K562 (cell line): ENCODE data around the gene SLC1A5. TPM values are rescaled to one million over a fixed set of nuclear protein-coding genes. Genes with fewer than 3 reads are reported as not detected.

Experiments
- ATAC-seq: fragments of 200-7000 bp; cut with Tn5 transposase; 3 replicates; pipeline ENCODE4 v1.9.1; 2020; ENCODE audit warnings: moderate library complexity
- BruUV-seq: library from RNA; stranded (reverse); fragments of 400-500 nt; replicated peaks from 2 replicates; lab custom pipeline; 2021; lab: Mats Ljungman, UMichigan
- CTCF ChIA-PET: fragments of 300-600 bp; formaldehyde crosslinking; extraction: SDS; loops from one replicate; lab custom pipeline; 2021; ENCODE audit warnings: low intra/inter-chr PET ratio; lab: Yijun Ruan, JAX
- POLR2A ChIA-PET: fragments of 300-600, 350-650 bp; sonication (Branson Sonifier 250); formaldehyde crosslinking; extraction: SDS; loops from one replicate; lab custom pipeline; 2021; ENCODE audit warnings: antibody characterized with exemption, inconsistent platforms; lab: Yijun Ruan, JAX
- DNase-seq, 4 experiments: peaks; one replicate each; pipeline versions ENCODE4 v3.0.0 to v3.0.0-alpha.2; 2011 to 2018; ENCODE audit warnings: low spot score in 3 of 4, mixed read lengths in 3 of 4; ENCODE audit errors: extremely low read depth in 1 of 4
- FAIRE-seq: peaks from 2 replicates; lab custom pipeline; 2011; peaks lifted over from hg19 to GRCh38; lab: Jason Lieb, UNC
- H2AFZ ChIP-seq: 2 replicates; pipeline ENCODE4 v1.6.0; 2011; ENCODE audit warnings: low read depth, low read length, control low read depth, inconsistent platforms
- H3K27ac ChIP-seq: fragments of 200-600 bp; 3 replicates; pipeline ENCODE4 v1.8.0; 2011; ENCODE audit warnings: low read depth, mild to moderate bottlenecking, control low read depth, inconsistent platforms, low read length, moderate library complexity, mixed read lengths; ENCODE audit errors: extremely low read depth
- H3K27me3 ChIP-seq, 2 experiments: fragments of 300-600 bp in 1 of 2; 2 replicates in 1 of 2; 3 replicates in 1 of 2; pipeline versions ENCODE4 v1.6.0 to v1.8.0; 2011; ENCODE audit warnings: inconsistent platforms in 2 of 2, low read length in 2 of 2, mild to moderate bottlenecking in 1 of 2, mixed read lengths in 1 of 2, moderate library complexity in 1 of 2; ENCODE audit not compliant: control insufficient read depth in 2 of 2, insufficient read depth in 2 of 2
- H3K36me3 ChIP-seq: fragments of 300-600 bp; 3 replicates; pipeline ENCODE4 v1.8.0; 2011; ENCODE audit warnings: mild to moderate bottlenecking, low read length, inconsistent platforms; ENCODE audit not compliant: control insufficient read depth, insufficient read depth
- H3K4me1 ChIP-seq, 2 experiments: fragments of 200-600 bp in 1 of 2; replicated peaks in 1 of 2; 2 replicates in 1 of 2; 3 replicates in 1 of 2; pipeline versions ENCODE4 v1.5.1 to v1.8.0; 2011; ENCODE audit warnings: inconsistent platforms in 2 of 2, low read length in 2 of 2, mild to moderate bottlenecking in 1 of 2, mixed read lengths in 1 of 2, moderate library complexity in 1 of 2; ENCODE audit not compliant: control insufficient read depth in 2 of 2, insufficient read depth in 2 of 2
- H3K4me2 ChIP-seq: 2 replicates; pipeline ENCODE4 v1.6.1; 2011; ENCODE audit warnings: low read length, control low read depth, inconsistent platforms, mixed read lengths; ENCODE audit not compliant: insufficient read depth
- H3K4me3 ChIP-seq: fragments of 200-600 bp; sonication (generic), shearing (Covaris generic); 2 replicates; pipeline ENCODE4 v1.5.1; 2016; ENCODE audit warnings: control low read depth, inconsistent platforms
- H3K79me2 ChIP-seq: fragments of 200-600 bp; 3 replicates; pipeline ENCODE4 v1.8.0; 2011; ENCODE audit warnings: low read length, inconsistent platforms; ENCODE audit not compliant: control insufficient read depth, insufficient read depth
- H3K9ac ChIP-seq, 2 experiments: 2 replicates each; pipeline versions ENCODE4 v1.6.0 to v1.6.1; 2011; ENCODE audit warnings: low read depth in 2 of 2, low read length in 2 of 2, control low read depth in 1 of 2, inconsistent platforms in 1 of 2, mild to moderate bottlenecking in 1 of 2, mixed read lengths in 1 of 2; ENCODE audit not compliant: insufficient read depth in 1 of 2
- H3K9me1 ChIP-seq: one replicate; pipeline ENCODE4 v1.6.0; 2011; ENCODE audit warnings: inconsistent platforms, mild to moderate bottlenecking, low read length, moderate library complexity; ENCODE audit not compliant: control insufficient read depth, insufficient read depth
- H3K9me3 ChIP-seq: replicated peaks from 2 replicates; pipeline ENCODE4 v1.5.1; 2011; ENCODE audit warnings: low read depth, low read length, inconsistent platforms; ENCODE audit not compliant: control insufficient read depth, insufficient read depth
- H4K20me1 ChIP-seq: replicated peaks from 2 replicates; pipeline ENCODE4 v1.6.1; 2011; ENCODE audit warnings: low read length, inconsistent platforms, mixed read lengths; ENCODE audit not compliant: control insufficient read depth, insufficient read depth
- BACH1 ChIP-seq: fragments of 200-800 bp; sonication (Bioruptor generic); IDR thresholded peaks from 2 replicates; pipeline ENCODE4 v1.6.1; 2016; ENCODE audit warnings: missing genetic modification characterization, missing compliant biosample characterization
- BRCA1 ChIP-seq, 2 experiments: fragments of 450-650 bp in 1 of 2; sonication (generic) in 1 of 2; formaldehyde crosslinking in 1 of 2; IDR thresholded peaks; 2 replicates each; pipeline versions ENCODE4 v1.5.0 to v1.6.1; 2017 to 2020; ENCODE audit warnings: mild to moderate bottlenecking in 1 of 2, missing genetic modification reagents in 1 of 2
- BRD9 ChIP-seq: fragments of 450-650 bp; IDR thresholded peaks from 2 replicates; pipeline ENCODE4 v1.6.1; 2018; ENCODE audit warnings: low read depth; ENCODE audit not compliant: partially characterized antibody
- DLX4 ChIP-seq: fragments of 250-450 bp; sonication (Bioruptor Pico); IDR thresholded peaks from 2 replicates; pipeline ENCODE4 v1.6.1; 2021; ENCODE audit warnings: mild to moderate bottlenecking
- FOXA3 ChIP-seq, 2 experiments: fragments of 450-650 bp in 1 of 2; sonication (generic) in 1 of 2; formaldehyde crosslinking; IDR thresholded peaks in 1 of 2; conservative IDR thresholded peaks in 1 of 2; 2 replicates each; pipeline versions ENCODE4 v1.4.0 to v1.8.0; 2020 to 2022; ENCODE audit warnings: mild to moderate bottlenecking in 2 of 2, missing genetic modification reagents in 1 of 2
- HES1 ChIP-seq: fragments of 450-650 bp; IDR thresholded peaks from 2 replicates; pipeline ENCODE4 v1.6.1; 2016; ENCODE audit warnings: low read depth, mild to moderate bottlenecking, moderate library complexity
- KLF1 ChIP-seq: fragments of 450-650 bp; IDR thresholded peaks from 2 replicates; pipeline ENCODE4 v1.6.1; 2016; ENCODE audit warnings: missing genetic modification characterization, missing compliant biosample characterization
- MAX ChIP-seq: sonication (generic); formaldehyde crosslinking; IDR thresholded peaks from 2 replicates; pipeline ENCODE4 v1.9.0; 2022; ENCODE audit warnings: mild to moderate bottlenecking, missing genetic modification reagents
- MED1 ChIP-seq: sonication (generic); formaldehyde crosslinking; IDR thresholded peaks from 2 replicates; pipeline ENCODE4 v1.8.1; 2023; ENCODE audit warnings: missing genetic modification reagents, borderline replicate concordance
- MXI1 ChIP-seq: IDR thresholded peaks from 2 replicates; pipeline ENCODE4 v1.6.1; 2011; ENCODE audit warnings: low read depth, mild to moderate bottlenecking, improper control_type of control experiment, low read length
- SMC3 ChIP-seq: conservative IDR thresholded peaks from 2 replicates; pipeline ENCODE4 v1.6.1; 2011; ENCODE audit warnings: low read depth, low read length, improper control_type of control experiment; ENCODE audit not compliant: insufficient read depth
- TEAD2 ChIP-seq: fragments of 450-650 bp; IDR thresholded peaks from 2 replicates; pipeline ENCODE4 v1.6.1; 2016; ENCODE audit warnings: missing genetic modification characterization, control low read depth, missing compliant biosample characterization
- TRIM25 ChIP-seq: fragments of 450-650 bp; IDR thresholded peaks from 2 replicates; pipeline ENCODE4 v1.7.0; 2016; ENCODE audit warnings: borderline replicate concordance
- USF1 ChIP-seq: sonication (generic); formaldehyde crosslinking; IDR thresholded peaks from 2 replicates; pipeline ENCODE4 v1.9.0; 2022; ENCODE audit warnings: mild to moderate bottlenecking, missing genetic modification reagents
- ZBTB12 ChIP-seq: fragments of 250-450 bp; sonication (Bioruptor Pico); IDR thresholded peaks from 2 replicates; pipeline ENCODE4 v1.4.0; 2020
- ZFX ChIP-seq: sonication (generic); formaldehyde crosslinking; IDR thresholded peaks from 2 replicates; pipeline ENCODE4 v1.8.0; 2022; ENCODE audit warnings: mild to moderate bottlenecking, missing genetic modification reagents, moderate library complexity
- ZNF561 ChIP-seq: fragments of 450-650 bp; formaldehyde crosslinking; conservative IDR thresholded peaks from 2 replicates; pipeline ENCODE4 v1.4.0; 2020; ENCODE audit warnings: mild to moderate bottlenecking, moderate library complexity
- ZNF644 ChIP-seq: fragments of 200-800 bp; sonication (Bioruptor generic); IDR thresholded peaks from 2 replicates; pipeline ENCODE4 v1.6.1; 2016; ENCODE audit warnings: low read depth, missing genetic modification characterization, missing compliant biosample characterization
- WGBS: fragments of 100-300 bp; shearing (Covaris generic); methylation state at CpG from one replicate; pipeline ENCODE4 v1.1.6; 2016; ENCODE audit warnings: low coverage, mixed read lengths; ENCODE audit not compliant: insufficient coverage; ENCODE audit errors: missing lambda C conversion rate; 5-methylcytosine and 5-hydroxymethylcytosine counted together
- in situ Hi-C: fragments of 300-500 bp; cut with MboI; formaldehyde crosslinking; loops from 4 replicates; pipeline ENCODE4 v1.15.0; 2018; ENCODE audit warnings: inconsistent platforms, mixed read lengths
- intact Hi-C: fragments of 100-400 bp; cut with micrococcal nuclease; formaldehyde crosslinking; loops from 2 replicates; pipeline ENCODE4 v1.14.2; 2022
- polyA plus RNA-seq, 8 experiments: library from polyadenylated mRNA; depleted of rRNA in 4 of 8; stranded (reverse) in 5 of 8; unstranded in 3 of 8; fragments of >200 nt; fragmentation: Nextera tagmentation in 2 of 8; fragmentation: Illumina TruSeq in 1 of 8; extraction: Ambion mirVana in 2 of 8; extraction: Trizol in 1 of 8; gene quantifications; 2 replicates each; pipeline versions ENCODE4 v1.2.1 to v1.2.3, GENCODE V29; 2011 to 2014; ENCODE audit warnings: inconsistent platforms in 1 of 8, missing spikeins in 1 of 8
- total RNA-seq, 7 experiments: library from RNA; depleted of rRNA in 6 of 7; stranded (reverse); fragments of >200 nt in 6 of 7; fragmentation: Illumina TruSeq in 2 of 7; extraction: Trizol in 2 of 7; gene quantifications; 2 replicates each; pipeline versions ENCODE4 v1.2.1 to v1.2.3, GENCODE V29; 2011 to 2021; ENCODE audit warnings: low replicate concordance in 1 of 7

SLC1A5 gene
- total and polyA plus RNA-seq, 9 of the 15 experiments (the other 6 are each of a cell fraction or from before 2014, with no cell fraction given): 31.2 to 417 (median 134) TPM

GRCh38 chr19:46737298-46737654 is 51.1 kb downstream of the SLC1A5 start:
- H3K4me1 ChIP-seq: peaks cover 31 to 59% of the 10 kb centered on the region in 2 experiments
- H3K27ac ChIP-seq: peak overlapping the region; percentile 82
- peak overlapping the region; percentile 19 to 82; a peak in 1 of 4 replicates for H3K9ac ChIP-seq
- BruUV-seq: no TSS peak
- no peak overlapping the region for H3K4me3 ChIP-seq
- ATAC-seq (peak; percentile 46), DNase-seq (peak; percentile 39 to 71 (median 50)), FAIRE-seq (no peak)
- H3K79me2 ChIP-seq: peaks cover 69% of the 10 kb centered on the region
- peak overlapping the region; percentile 79 for H3K4me2 ChIP-seq
- 14% methylated on average over 7 of the region's 7 CpGs for WGBS
- intact Hi-C loops (no loop called here), in situ Hi-C loops (no loop called here)
- POLR2A ChIA-PET: interaction anchor here (0.6 to 1.5 kb wide), 10 partner anchors 8 to 577 kb away, joined by 3 to 7 read pairs (median 4); partner anchors contain the start of gene PRKD2
- no peak overlapping the region for H2AFZ ChIP-seq
- H3K36me3 ChIP-seq: peaks cover 82% of the 10 kb centered on the region; the same call in 2 of the 3 replicates
- TF ChIP-seq DLX4 (CRISPR knock-in tag) (no peak), SMC3 (no peak), MXI1 (no peak), ZFX (CRISPR knock-in tag) (peak; percentile 7; the same call in 1 of the 2 replicates), TRIM25 (no peak), BACH1 (tag) (no peak), KLF1 (tag) (no peak), ZBTB12 (CRISPR knock-in tag) (no peak), ZNF644 (tag) (no peak), TEAD2 (tag) (no peak), MED1 (CRISPR knock-in tag) (no peak), BRCA1 (IDR thresholded peaks at IDR 0.05) (no peak), BRCA1 (CRISPR knock-in tag; IDR thresholded peaks at IDR 0.05) (no peak), HES1 (no peak), MAX (CRISPR knock-in tag) (0 out of 2 replicates have a peak, but pooled peaks have one; percentile 1), USF1 (CRISPR knock-in tag) (no peak), BRD9 (no peak), ZNF561 (CRISPR knock-in tag) (no peak), FOXA3 (CRISPR knock-in tag; conservative IDR thresholded peaks at IDR 0.05 in 1 of 2, IDR thresholded peaks at IDR 0.05 in 1 of 2) (peak in 1 of 2 experiments; percentile 62; a peak in 2 of 4 replicates)
- peaks cover 51% of the 10 kb centered on the region for H4K20me1 ChIP-seq
- no peaks in the 10 kb centered on the region for H3K9me3 ChIP-seq
- CTCF ChIA-PET: no interaction called here
- peaks cover 5% of the 10 kb centered on the region for H3K9me1 ChIP-seq
- H3K27me3 ChIP-seq: no peaks in the 10 kb centered on the region
